Esophagus (tissue), 2 donors: Measurements from ENCODE around the gene PRKAB1. TPM values are rescaled to one million over a fixed set of nuclear protein-coding genes. Genes with fewer than 3 reads are reported as not detected.
"Not testable (repeated sequence)": the region's sequence is repeated elsewhere in the genome, so short reads cannot be mapped to it uniquely, and the experiment has no call there.

Experiments
- H3K27ac ChIP-seq, 2 donors: one replicate each; pipeline ENCODE4 v1.5.1; 2013; ENCODE audit warnings: low read depth in 2 of 2, mild to moderate bottlenecking in 2 of 2, inconsistent platforms in 1 of 2, low read length in 1 of 2, moderate library complexity in 1 of 2
- H3K27me3 ChIP-seq, 2 donors: one replicate each; pipeline ENCODE4 v1.6.1; 2013; ENCODE audit warnings: low read length in 2 of 2, control low read depth in 1 of 2, mild to moderate bottlenecking in 1 of 2; ENCODE audit not compliant: insufficient read depth in 2 of 2, control insufficient read depth in 1 of 2
- H3K36me3 ChIP-seq, 2 donors: one replicate each; pipeline ENCODE4 v1.6.1; 2013; ENCODE audit warnings: low read length in 1 of 2; ENCODE audit not compliant: control insufficient read depth in 2 of 2, insufficient read depth in 2 of 2
- H3K4me1 ChIP-seq, 2 donors: one replicate each; pipeline ENCODE4 v1.6.1; 2013; ENCODE audit warnings: low read length in 1 of 2; ENCODE audit not compliant: control insufficient read depth in 2 of 2, insufficient read depth in 2 of 2
- H3K4me3 ChIP-seq, 2 donors: one replicate each; pipeline ENCODE4 v1.5.1; 2013; ENCODE audit warnings: low read length in 2 of 2, mild to moderate bottlenecking in 2 of 2, low read depth in 1 of 2, moderate library complexity in 1 of 2
- H3K9me3 ChIP-seq, 2 donors: one replicate each; pipeline ENCODE4 v1.6.1; 2013; ENCODE audit warnings: mild to moderate bottlenecking in 2 of 2, low read depth in 1 of 2, low read length in 1 of 2, moderate library complexity in 1 of 2; ENCODE audit not compliant: control insufficient read depth in 2 of 2, insufficient read depth in 1 of 2
- WGBS, 2 donors: extraction: QIAGEN DNeasy Blood & Tissue Kit; methylation state at CpG; one replicate each; pipeline ENCODE4 v1.1.7; 2013; 5-methylcytosine and 5-hydroxymethylcytosine counted together
- polyA plus RNA-seq, 2 donors: library from polyadenylated mRNA; stranded (reverse); fragments of 200-250 nt; gene quantifications; one replicate each; pipeline ENCODE4 v1.2.3, GENCODE V29; 2013
- donor health status: healthy with polysubstance abuse.
- donor health status: Bipolar disorder and iron deficiency.

Gene PRKAB1
- polyA plus RNA-seq, 2 donors, result 28.0 to 30.8 TPM

DNA sequence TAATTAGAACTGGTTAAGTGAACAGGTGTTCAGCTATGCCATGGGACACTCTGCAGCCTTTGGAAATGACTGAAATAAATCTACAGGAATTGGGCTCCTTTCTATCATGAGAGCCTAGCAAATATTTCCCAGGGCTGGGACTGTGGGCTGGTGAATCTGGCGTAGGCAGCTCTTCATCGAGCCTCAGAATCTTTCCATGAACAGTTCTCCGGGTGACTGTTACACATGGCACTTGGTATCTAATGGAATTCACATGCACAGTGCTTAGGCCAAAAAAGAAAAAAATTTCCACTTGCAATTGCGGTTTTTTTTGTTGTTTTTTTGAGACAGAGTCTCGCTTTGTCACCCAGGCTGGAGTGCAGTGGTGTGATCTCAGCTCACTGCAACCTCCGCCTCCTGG, 32.1 kb downstream of the PRKAB1 start:
- H3K36me3 ChIP-seq, result peaks cover 0 to 7% of the 10 kb centered on the region in 2 donors
- H3K27ac ChIP-seq, result no peak overlapping the region
- H3K4me3 ChIP-seq, result no peak overlapping the region
- H3K9me3 ChIP-seq, result no peaks in the 10 kb centered on the region
- H3K4me1 ChIP-seq, result no peaks in the 10 kb centered on the region
- WGBS, 2 donors, result 96 to 97% methylated on average over 6 of the region's 6 CpGs
- no peaks in the 10 kb centered on the region for H3K27me3 ChIP-seq

DNA sequence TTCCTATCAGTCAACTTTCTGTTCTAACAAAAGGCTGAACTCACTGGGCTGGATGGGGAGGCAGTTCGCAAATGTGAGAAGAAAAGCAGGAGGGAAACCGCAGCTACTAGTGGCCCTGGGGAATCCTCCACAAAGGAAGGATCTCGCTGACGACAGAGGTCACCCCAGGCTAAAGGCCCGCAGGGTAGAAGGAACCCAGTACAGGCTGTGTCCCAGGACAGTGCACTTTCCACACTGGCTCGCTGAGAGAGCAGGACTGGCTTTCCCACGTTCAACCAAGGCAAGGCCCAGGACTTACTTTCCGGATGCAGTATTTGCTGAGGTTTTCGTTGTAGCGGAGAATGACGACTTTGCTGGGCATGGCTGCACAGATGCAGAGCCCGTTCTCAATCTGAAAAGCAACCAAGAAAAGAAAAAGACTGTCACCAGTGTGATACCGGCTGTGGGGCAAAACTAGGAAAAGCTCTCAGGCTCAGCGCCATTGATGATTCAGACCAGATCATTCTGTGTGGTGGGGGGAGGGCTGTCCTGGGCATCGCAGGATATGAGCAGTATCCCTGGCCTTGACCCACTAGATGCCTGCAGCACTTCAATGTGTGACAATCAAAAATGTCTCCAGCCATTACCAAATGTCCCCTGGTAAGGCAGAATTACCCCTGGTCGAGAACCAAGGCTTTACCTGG, 36.3 kb downstream of the PRKAB1 start:
- Histone ChIP-seq H3K27ac (no peak overlapping the region), H3K9me3 (no peaks in the 10 kb centered on the region), H3K4me1 (no peaks in the 10 kb centered on the region), H3K27me3 (no peaks in the 10 kb centered on the region), H3K4me3 (no peak overlapping the region), H3K36me3 (peaks cover 0 to 4% of the 10 kb centered on the region in 2 donors)
- WGBS, 2 donors, result 84 to 88% methylated on average over 16 of the region's 16 CpGs

DNA sequence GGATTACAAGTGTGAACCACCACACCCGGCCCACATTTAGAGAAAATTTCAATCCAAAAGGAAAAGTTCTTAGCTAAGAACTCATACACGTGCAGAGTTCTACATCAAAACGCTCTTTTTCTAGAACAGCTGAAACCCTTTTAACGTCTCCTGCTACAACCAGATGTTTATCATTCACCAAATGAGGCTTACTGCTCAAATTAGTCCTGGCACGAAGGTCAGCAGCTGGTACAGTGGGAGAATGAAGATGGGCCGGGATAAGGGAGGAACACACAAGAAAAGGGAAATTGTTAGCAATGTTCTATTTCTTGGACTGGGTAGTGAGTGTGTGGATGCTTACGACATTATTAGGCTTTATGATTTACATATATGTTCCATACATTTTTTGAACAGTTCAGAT, 37.2 kb downstream of the PRKAB1 start:
- no peak overlapping the region for H3K4me3 ChIP-seq
- H3K4me1 ChIP-seq, result peaks cover 0 to under 1% of the 10 kb centered on the region in 2 donors
- no peak overlapping the region for H3K27ac ChIP-seq
- H3K36me3 ChIP-seq, result peaks cover 0 to 4% of the 10 kb centered on the region in 2 donors
- no peaks in the 10 kb centered on the region for H3K27me3 ChIP-seq
- WGBS, 2 donors, result 88 to 92% methylated on average over 7 of the region's 7 CpGs
- H3K9me3 ChIP-seq, result no peaks in the 10 kb centered on the region

DNA sequence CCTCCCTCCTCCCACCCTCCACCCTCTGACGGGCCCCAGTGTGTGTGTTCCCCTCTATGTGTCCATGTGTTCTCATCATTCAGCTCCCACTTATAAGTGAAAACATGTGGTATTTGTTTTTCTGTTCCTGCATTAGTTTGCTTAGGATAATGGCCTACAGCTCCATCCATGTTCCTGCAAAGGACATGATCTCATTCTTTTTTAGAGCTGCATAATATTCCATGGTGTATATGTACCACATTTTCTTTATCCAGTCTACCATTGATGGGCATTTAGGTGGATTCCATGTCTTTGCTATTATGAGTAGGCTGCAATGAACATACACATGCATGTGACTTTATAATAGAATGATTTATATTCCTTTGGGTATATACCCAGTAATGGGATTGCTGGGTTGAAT, 38.5 kb downstream of the PRKAB1 start:
- H3K27me3 ChIP-seq, H3K36me3 ChIP-seq, H3K4me1 ChIP-seq, H3K4me3 ChIP-seq, H3K9me3 ChIP-seq, H3K27ac ChIP-seq: not testable (repeated sequence)
- WGBS, 2 donors, result 90 to 97% methylated on average over 1 of the region's 1 CpG

DNA sequence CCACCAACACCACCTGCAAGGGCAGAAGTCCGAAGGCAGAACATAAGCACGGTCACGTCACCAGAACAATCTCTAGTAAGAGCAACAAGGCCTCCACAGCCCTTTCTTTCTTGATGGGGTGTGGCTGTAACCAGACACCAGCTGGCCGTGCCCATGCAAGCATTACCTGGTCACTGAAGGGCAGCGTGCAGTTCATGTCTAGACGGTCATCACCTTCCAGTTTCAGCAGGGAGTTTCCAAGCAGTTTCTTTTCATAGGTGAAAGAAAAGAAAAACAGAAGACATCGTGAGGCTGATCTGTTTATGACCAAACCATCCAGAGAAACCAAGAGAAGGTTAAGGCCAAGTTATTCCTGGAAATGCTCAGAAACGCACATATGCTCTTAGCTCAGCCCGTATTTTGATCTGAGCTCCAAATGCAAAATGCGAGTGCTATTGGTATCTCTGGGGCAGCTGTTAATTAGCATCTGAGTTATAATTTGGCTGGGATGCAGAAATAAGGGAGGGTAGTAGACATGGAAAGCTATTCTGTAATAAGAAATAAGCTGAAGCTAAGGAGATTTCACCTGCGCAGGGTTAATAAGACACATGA, 42.5 kb downstream of the PRKAB1 start:
- peak overlapping the region; percentile 11 to 69 for H3K27ac ChIP-seq
- H3K36me3 ChIP-seq, result no peaks in the 10 kb centered on the region
- WGBS, 2 donors, result 60 to 70% methylated on average over 11 of the region's 11 CpGs
- H3K9me3 ChIP-seq, result no peaks in the 10 kb centered on the region
- no peaks in the 10 kb centered on the region for H3K27me3 ChIP-seq
- H3K4me1 ChIP-seq, result peaks cover 0 to 6% of the 10 kb centered on the region in 2 donors
- H3K4me3 ChIP-seq, result no peak overlapping the region

DNA sequence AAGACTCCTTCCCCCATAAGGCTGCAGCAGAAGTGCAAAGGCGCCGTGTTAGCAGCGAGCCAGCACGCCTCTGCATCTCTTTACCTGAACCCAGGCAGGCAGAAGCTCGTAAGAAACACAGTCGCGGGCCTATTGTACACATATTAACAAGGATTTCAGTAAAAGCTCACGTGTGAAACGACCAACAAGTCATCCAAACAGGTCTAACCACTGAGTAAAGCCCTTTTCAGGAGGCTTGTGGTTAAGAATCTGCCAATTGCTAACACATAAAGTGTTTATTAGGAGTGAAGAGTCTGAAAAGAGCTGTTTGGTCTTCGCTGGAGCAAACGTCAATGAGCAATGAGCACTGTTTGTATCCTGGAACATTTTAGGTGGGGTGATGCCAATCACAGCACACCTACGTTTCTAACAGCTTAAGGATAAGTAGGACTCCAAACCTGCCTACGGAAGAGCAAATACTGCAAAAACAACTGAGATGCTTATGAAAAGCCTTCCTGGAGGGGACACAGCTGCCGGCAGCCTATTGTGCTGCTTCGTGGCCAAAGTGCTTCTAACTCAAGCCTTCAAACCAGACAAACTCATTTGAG, 43.1 kb downstream of the PRKAB1 start:
- peaks cover 0 to 6% of the 10 kb centered on the region in 2 donors for H3K4me1 ChIP-seq

DNA sequence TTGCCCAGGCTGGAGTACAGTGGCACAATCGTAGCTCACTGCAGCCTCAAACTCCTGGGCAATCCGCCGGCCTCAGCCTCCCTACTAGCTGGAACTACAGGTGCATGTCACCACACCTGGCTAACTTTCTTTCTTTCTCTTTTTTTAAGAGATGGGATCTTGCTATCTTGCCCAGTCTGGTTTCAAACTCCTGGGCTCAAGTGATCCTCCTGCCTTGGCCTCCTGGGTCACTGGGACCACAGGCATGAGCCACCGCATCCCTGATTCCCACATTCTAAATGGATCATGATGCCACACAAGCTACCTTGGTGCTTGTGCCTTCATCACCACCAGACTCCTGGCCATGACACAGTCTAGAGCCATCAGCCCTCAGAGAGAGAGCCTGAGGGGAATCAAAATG, 43.8 kb downstream of the PRKAB1 start:
- no peaks in the 10 kb centered on the region for H3K36me3 ChIP-seq
- H3K9me3 ChIP-seq, result no peaks in the 10 kb centered on the region
- H3K4me3 ChIP-seq, result no peak overlapping the region
- no peaks in the 10 kb centered on the region for H3K27me3 ChIP-seq
- WGBS, 2 donors, result 98 to 99% methylated on average over 4 of the region's 4 CpGs
- H3K4me1 ChIP-seq, result peaks cover 0 to 6% of the 10 kb centered on the region in 2 donors
- peak overlapping the region in 1 of 2 donors; percentile 38 for H3K27ac ChIP-seq

More for the DNA sequence above, 43.1 kb downstream of the PRKAB1 start:
- Histone ChIP-seq H3K36me3 (no peaks in the 10 kb centered on the region), H3K9me3 (no peaks in the 10 kb centered on the region), H3K27me3 (no peaks in the 10 kb centered on the region), H3K4me3 (no peak overlapping the region), H3K27ac (peak overlapping the region; percentile 11 to 69)
- 56 to 65% methylated on average over 15 of the region's 15 CpGs for WGBS, 2 donors

DNA sequence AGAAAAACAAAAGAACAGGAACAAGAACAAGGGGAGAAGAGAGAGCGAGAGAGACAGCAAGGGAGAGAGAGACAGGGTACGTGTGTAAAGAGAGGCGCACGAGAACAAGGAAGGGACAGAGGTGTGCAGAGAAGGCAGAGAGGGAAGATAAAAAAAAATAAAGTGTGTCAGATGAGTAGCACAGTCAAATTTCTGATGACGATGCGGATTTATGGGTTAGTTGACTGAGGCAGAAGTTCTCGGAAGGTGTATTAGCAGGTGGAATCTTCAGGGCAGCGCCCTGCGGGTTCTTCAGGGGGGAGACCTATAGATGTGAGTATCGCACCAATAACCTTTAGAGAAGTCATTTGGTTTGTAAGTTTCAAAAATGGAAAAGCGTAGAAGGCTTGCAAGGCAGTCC, 44.8 kb downstream of the PRKAB1 start:
- no peaks in the 10 kb centered on the region for H3K36me3 ChIP-seq
- no peak overlapping the region for H3K27ac ChIP-seq
- WGBS, 2 donors, result 96 to 97% methylated on average over 11 of the region's 11 CpGs
- no peaks in the 10 kb centered on the region for H3K27me3 ChIP-seq
- H3K9me3 ChIP-seq, result no peaks in the 10 kb centered on the region
- H3K4me1 ChIP-seq, result peaks cover 0 to 6% of the 10 kb centered on the region in 2 donors
- H3K4me3 ChIP-seq, result no peak overlapping the region

DNA sequence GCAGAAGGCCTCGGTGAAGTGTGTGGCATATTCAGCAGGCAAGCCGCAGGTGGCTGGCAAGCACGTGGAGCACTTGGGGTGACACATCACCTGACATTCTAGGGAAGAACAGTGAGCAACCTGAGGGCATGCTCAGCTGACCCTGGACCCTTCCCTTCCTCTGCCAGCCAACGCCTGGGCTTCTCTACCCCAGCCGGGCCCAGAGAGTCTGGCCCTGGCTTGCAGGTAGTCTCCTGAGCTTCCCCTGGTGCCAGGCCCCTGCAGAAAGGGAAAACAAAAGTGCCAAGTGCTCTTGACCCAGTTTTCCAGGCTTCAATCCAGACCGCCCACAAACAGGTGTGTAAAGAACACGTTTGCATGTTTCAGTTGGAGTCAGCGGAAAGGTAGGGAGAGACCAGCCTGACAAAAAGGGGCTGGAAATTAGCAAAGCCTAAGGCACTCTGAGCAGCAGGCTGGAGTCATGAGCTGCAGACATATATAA, 45.7 kb downstream of the PRKAB1 start:
- peaks cover 0 to 6% of the 10 kb centered on the region in 2 donors for H3K4me1 ChIP-seq
- no peaks in the 10 kb centered on the region for H3K27me3 ChIP-seq
- H3K36me3 ChIP-seq, result no peaks in the 10 kb centered on the region
- H3K9me3 ChIP-seq, result no peaks in the 10 kb centered on the region
- 63 to 74% methylated on average over 8 of the region's 8 CpGs for WGBS, 2 donors
- no peak overlapping the region for H3K4me3 ChIP-seq
- no peak overlapping the region for H3K27ac ChIP-seq
